ENCODE measurements around the gene HBEGF.
A peak's percentile ranks its signal among the peaks of the same experiment; 100 is the strongest.
"Not testable (repeated sequence)": the region's sequence is repeated elsewhere in the genome, so short reads cannot be mapped to it uniquely, and the experiment has no call there.

Gene HBEGF

GRCh38 chr5:140349244-140349643 is 2.8 kb upstream of the HBEGF start:
- Histone ChIP-seq H3K9me3 (ENCODE audit: severe bottlenecking) (no peaks in the 10 kb centered on the region), H3K36me3 (ENCODE audit: low read depth) (peaks cover 3% of the 10 kb centered on the region), H3K4me3 (ENCODE audit: severe bottlenecking) (no peak overlapping the region), H3K4me1 (ENCODE audit: insufficient read depth, poor library complexity, severe bottlenecking) (peaks cover 40% of the 10 kb centered on the region), H3K27me3 (ENCODE audit: insufficient read depth, poor library complexity, severe bottlenecking) (no peaks in the 10 kb centered on the region), H3K27ac (ENCODE audit: poor library complexity, severe bottlenecking) (peak overlapping the region; percentile 46)
- TF ChIP-seq, protein P1, sequence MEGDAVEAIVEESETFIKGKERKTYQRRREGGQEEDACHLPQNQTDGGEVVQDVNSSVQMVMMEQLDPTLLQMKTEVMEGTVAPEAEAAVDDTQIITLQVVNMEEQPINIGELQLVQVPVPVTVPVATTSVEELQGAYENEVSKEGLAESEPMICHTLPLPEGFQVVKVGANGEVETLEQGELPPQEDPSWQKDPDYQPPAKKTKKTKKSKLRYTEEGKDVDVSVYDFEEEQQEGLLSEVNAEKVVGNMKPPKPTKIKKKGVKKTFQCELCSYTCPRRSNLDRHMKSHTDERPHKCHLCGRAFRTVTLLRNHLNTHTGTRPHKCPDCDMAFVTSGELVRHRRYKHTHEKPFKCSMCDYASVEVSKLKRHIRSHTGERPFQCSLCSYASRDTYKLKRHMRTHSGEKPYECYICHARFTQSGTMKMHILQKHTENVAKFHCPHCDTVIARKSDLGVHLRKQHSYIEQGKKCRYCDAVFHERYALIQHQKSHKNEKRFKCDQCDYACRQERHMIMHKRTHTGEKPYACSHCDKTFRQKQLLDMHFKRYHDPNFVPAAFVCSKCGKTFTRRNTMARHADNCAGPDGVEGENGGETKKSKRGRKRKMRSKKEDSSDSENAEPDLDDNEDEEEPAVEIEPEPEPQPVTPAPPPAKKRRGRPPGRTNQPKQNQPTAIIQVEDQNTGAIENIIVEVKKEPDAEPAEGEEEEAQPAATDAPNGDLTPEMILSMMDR (IDR thresholded peaks at IDR 0.05; ENCODE audit: poor library complexity, severe bottlenecking), result no peak
- DNase-seq (ENCODE audit: low spot score), result no peak
- no peak for ATAC-seq (ENCODE audit: low read depth)

GRCh38 chr5:140348104-140348503 is 1.7 kb upstream of the HBEGF start:
- peaks cover 42% of the 10 kb centered on the region for H3K4me1 ChIP-seq (ENCODE audit: insufficient read depth, poor library complexity, severe bottlenecking)
- DNase-seq (ENCODE audit: low spot score), result peak; percentile 92
- H3K27ac ChIP-seq (ENCODE audit: poor library complexity, severe bottlenecking), result peak overlapping the region; percentile 46

GRCh38 chr5:140347360-140347759 is 957 bp upstream of the HBEGF start:
- no peak for ATAC-seq (ENCODE audit: low read depth)
- peaks cover 16% of the 10 kb centered on the region for H3K36me3 ChIP-seq (ENCODE audit: low read depth)
- H3K27me3 ChIP-seq (ENCODE audit: insufficient read depth, poor library complexity, severe bottlenecking), result no peaks in the 10 kb centered on the region
- TF ChIP-seq, protein P1 (IDR thresholded peaks at IDR 0.05; ENCODE audit: poor library complexity, severe bottlenecking), result no peak
- H3K9me3 ChIP-seq (ENCODE audit: severe bottlenecking), result no peaks in the 10 kb centered on the region
- H3K4me3 ChIP-seq (ENCODE audit: severe bottlenecking), result peak overlapping the region; percentile 46
- no peak for DNase-seq (ENCODE audit: low spot score)
- peak overlapping the region; percentile 46 for H3K27ac ChIP-seq (ENCODE audit: poor library complexity, severe bottlenecking)
- H3K4me1 ChIP-seq (ENCODE audit: insufficient read depth, poor library complexity, severe bottlenecking), result peaks cover 42% of the 10 kb centered on the region

More at GRCh38 chr5:140348104-140348503, 1.7 kb upstream of the HBEGF start:
- H3K36me3 ChIP-seq (ENCODE audit: low read depth), result peaks cover 12% of the 10 kb centered on the region
- H3K4me3 ChIP-seq (ENCODE audit: severe bottlenecking), result no peak overlapping the region
- H3K9me3 ChIP-seq (ENCODE audit: severe bottlenecking), result no peaks in the 10 kb centered on the region
- no peaks in the 10 kb centered on the region for H3K27me3 ChIP-seq (ENCODE audit: insufficient read depth, poor library complexity, severe bottlenecking)
- peak; percentile 43 for ATAC-seq (ENCODE audit: low read depth)
- TF ChIP-seq, protein P1 (IDR thresholded peaks at IDR 0.05; ENCODE audit: poor library complexity, severe bottlenecking), result no peak

DNA sequence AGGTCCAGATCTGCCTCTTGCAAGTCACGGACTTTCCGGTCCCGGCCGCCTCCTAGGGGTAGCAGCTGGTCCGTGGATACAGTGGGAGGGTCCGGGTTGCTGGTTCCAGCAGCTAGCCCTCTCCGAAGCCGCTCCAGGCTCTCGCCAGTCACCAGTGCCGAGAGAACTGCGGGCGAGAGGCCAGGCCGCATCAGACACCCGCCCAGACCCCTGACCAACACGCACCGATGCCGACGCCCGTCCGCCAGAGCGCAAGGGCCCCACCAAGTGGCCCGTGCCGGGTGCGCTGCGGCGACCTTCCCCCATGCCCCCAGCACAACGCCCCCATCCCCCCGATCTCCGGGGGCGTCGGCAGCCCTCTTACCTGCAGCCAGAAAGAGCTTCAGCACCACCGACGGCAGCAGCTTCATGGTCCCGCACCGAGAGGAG is 470 bp downstream of the HBEGF start:
- no peak for DNase-seq (ENCODE audit: low spot score)
- Histone ChIP-seq H3K27me3 (ENCODE audit: insufficient read depth, poor library complexity, severe bottlenecking) (no peaks in the 10 kb centered on the region), H3K9me3 (ENCODE audit: severe bottlenecking) (no peaks in the 10 kb centered on the region), H3K27ac (ENCODE audit: poor library complexity, severe bottlenecking) (peak overlapping the region; percentile 46), H3K4me3 (ENCODE audit: severe bottlenecking) (peak overlapping the region; percentile 46), H3K4me1 (ENCODE audit: insufficient read depth, poor library complexity, severe bottlenecking) (peaks cover 42% of the 10 kb centered on the region), H3K36me3 (ENCODE audit: low read depth) (peaks cover 29% of the 10 kb centered on the region)
- TF ChIP-seq, protein P1 (IDR thresholded peaks at IDR 0.05; ENCODE audit: poor library complexity, severe bottlenecking), result peak; percentile 69
- peak; percentile 4 for ATAC-seq (ENCODE audit: low read depth)

DNA sequence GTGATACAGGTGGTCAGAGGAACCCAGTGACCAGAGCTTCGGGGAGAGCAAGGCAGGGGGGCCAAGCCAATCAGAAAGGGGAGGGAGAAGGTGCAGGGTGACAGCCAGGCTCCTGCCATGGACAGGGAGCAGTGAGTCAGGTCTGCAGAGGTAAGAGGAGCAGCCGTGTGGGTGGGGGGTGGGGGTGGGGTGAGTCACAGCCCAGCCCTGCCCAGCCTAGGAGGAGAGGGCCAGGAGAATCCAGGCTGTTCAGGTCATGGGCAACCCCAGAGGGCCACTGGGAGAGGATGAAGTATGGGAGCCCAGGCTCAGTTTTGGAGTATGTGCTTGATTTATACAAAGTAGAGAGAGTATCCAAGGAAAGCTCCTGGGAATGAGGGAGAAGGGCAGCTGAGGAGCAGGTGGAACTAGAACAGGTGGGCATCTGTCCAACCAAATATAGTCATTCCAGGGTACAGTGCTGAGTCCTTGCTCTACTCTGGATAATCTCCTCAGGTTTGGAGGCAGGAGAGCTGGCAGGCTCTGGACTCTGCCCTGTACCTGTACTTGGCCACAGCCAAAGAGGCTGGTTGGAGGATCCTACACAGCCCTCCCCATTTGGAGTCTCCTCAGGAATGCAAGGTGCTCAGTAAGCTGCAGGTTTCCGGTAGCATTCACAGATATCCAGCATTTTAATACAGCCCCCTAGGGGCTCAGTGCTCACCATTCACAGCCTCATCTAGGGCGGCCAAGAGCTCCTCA is 1.6 kb downstream of the HBEGF start:
- peak; percentile 67 for ATAC-seq (ENCODE audit: low read depth)
- H3K4me1 ChIP-seq (ENCODE audit: insufficient read depth, poor library complexity, severe bottlenecking), result peaks cover 45% of the 10 kb centered on the region
- no peaks in the 10 kb centered on the region for H3K9me3 ChIP-seq (ENCODE audit: severe bottlenecking)
- peak overlapping the region; percentile 46 for H3K27ac ChIP-seq (ENCODE audit: poor library complexity, severe bottlenecking)
- H3K36me3 ChIP-seq (ENCODE audit: low read depth), result peaks cover 33% of the 10 kb centered on the region
- H3K4me3 ChIP-seq (ENCODE audit: severe bottlenecking), result peak overlapping the region; percentile 46
- TF ChIP-seq, protein P1 (IDR thresholded peaks at IDR 0.05; ENCODE audit: poor library complexity, severe bottlenecking), result no peak
- no peaks in the 10 kb centered on the region for H3K27me3 ChIP-seq (ENCODE audit: insufficient read depth, poor library complexity, severe bottlenecking)
- no peak for DNase-seq (ENCODE audit: low spot score)

GRCh38 chr5:140343849-140344248 is 2.6 kb downstream of the HBEGF start:
- not testable (repeated sequence) for H3K27me3 ChIP-seq (ENCODE audit: insufficient read depth, poor library complexity, severe bottlenecking); ATAC-seq (ENCODE audit: low read depth); H3K4me3 ChIP-seq (ENCODE audit: severe bottlenecking); H3K9me3 ChIP-seq (ENCODE audit: severe bottlenecking); H3K27ac ChIP-seq (ENCODE audit: poor library complexity, severe bottlenecking); DNase-seq (ENCODE audit: low spot score)
- peaks cover 47% of the 10 kb centered on the region for H3K4me1 ChIP-seq (ENCODE audit: insufficient read depth, poor library complexity, severe bottlenecking)
- peaks cover 40% of the 10 kb centered on the region for H3K36me3 ChIP-seq (ENCODE audit: low read depth)
